GM21526 (cell line): ENCODE data around the gene MCMBP.
"Not testable (repeated sequence)": the region's sequence is repeated elsewhere in the genome, so short reads cannot be mapped to it uniquely, and the experiment has no call there.

Experiments
- ATAC-seq: cut with Tn5 transposase; IDR thresholded peaks from one replicate; pipeline ENCODE4 v1.9.1; 2021; ENCODE audit warnings: moderate library complexity; ENCODE audit not compliant: unreplicated experiment, low FRiP score

Gene MCMBP, protein sequence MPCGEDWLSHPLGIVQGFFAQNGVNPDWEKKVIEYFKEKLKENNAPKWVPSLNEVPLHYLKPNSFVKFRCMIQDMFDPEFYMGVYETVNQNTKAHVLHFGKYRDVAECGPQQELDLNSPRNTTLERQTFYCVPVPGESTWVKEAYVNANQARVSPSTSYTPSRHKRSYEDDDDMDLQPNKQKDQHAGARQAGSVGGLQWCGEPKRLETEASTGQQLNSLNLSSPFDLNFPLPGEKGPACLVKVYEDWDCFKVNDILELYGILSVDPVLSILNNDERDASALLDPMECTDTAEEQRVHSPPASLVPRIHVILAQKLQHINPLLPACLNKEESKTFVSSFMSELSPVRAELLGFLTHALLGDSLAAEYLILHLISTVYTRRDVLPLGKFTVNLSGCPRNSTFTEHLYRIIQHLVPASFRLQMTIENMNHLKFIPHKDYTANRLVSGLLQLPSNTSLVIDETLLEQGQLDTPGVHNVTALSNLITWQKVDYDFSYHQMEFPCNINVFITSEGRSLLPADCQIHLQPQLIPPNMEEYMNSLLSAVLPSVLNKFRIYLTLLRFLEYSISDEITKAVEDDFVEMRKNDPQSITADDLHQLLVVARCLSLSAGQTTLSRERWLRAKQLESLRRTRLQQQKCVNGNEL

GRCh38 chr10:119872610-119872859 is at the start of gene MCMBP:
Gene MCMBP (minus strand): TSS chr10:119872843. CDS start chr10:119872584, 259 bp downstream.
- ATAC-seq, result no peak

DNA sequence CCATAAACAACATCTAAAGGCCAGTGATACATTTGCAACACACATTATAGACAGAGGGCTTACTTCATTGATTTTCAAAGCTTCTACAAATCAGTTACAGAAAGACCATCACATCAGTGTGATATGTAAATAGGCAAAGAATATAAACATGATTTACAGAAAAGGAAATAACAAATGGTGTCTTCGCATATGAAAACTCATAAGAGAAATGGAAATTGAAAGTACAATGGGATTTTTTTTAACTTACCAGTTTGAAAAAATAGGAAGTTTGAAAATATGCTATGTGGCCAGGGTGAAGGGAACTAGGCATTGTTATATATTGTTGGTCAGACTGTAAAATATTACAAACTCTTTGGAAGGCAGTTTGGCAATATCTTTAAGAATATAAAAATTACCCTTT is 47.2 kb upstream of the MCMBP start:
- ATAC-seq, result no peak

DNA sequence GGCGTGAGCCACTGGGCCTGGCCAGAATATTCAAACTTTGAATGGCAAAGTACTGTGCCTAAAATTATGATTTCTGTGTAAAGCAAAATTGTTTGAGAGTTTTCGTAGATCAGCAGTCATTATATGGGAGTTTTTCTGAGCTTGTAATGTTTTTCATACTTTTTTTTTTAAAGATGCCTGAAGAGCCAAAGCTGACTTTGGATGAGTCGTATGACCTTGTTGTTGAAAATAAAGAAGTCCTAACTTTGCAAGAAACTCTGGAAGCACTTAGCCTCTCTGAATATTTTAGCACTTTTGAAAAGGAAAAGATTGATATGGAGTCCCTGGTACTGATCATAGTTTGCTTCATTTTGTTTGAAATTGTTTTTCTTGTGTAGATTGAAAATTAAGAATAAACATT is 46.6 kb upstream of the MCMBP start:
- ATAC-seq, result no peak

GRCh38 chr10:119917777-119918176 is 45.1 kb upstream of the MCMBP start:
- no peak for ATAC-seq

DNA sequence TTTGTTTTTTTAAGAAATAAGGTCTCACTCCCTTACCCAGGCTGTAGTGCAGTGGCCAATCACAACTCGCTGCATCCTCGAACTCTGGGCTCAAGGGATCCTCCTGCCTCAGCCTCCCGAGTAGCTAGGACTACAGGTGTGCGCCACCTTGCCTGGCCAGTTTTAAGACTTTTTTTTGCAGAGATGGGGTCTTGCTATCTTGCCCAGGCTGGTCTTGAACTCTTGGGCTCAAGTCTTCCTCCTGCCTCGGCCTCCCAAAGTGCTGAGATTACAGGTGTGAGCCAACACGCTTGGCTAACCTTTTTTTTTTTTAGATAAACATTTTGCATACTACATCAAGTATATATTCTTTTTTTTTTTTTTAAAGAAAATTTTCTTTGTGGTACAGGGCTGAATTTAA is 38.0 kb upstream of the MCMBP start:
- no peak for ATAC-seq

GRCh38 chr10:119908166-119908565 is 35.5 kb upstream of the MCMBP start:
- ATAC-seq, result no peak

DNA sequence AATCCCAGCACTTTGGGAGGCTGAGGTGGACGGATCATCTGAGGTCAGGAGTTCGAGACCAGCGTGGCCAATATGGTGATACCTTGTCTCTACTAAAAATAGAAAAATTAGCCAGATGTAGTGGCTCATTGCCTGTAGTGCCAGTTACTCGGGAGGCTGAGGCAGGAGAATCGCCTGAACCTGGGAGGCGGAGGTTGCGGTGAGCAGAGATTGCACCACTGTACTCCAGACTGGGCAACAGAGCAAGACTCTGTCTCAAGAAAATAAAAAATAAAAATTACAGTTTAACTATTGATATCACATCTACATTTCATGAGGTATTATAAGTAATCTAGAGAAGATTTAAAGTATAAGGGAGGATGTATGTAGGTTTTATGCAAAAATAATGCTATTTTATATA is 35.1 kb upstream of the MCMBP start:
- ATAC-seq, result not testable (repeated sequence)

DNA sequence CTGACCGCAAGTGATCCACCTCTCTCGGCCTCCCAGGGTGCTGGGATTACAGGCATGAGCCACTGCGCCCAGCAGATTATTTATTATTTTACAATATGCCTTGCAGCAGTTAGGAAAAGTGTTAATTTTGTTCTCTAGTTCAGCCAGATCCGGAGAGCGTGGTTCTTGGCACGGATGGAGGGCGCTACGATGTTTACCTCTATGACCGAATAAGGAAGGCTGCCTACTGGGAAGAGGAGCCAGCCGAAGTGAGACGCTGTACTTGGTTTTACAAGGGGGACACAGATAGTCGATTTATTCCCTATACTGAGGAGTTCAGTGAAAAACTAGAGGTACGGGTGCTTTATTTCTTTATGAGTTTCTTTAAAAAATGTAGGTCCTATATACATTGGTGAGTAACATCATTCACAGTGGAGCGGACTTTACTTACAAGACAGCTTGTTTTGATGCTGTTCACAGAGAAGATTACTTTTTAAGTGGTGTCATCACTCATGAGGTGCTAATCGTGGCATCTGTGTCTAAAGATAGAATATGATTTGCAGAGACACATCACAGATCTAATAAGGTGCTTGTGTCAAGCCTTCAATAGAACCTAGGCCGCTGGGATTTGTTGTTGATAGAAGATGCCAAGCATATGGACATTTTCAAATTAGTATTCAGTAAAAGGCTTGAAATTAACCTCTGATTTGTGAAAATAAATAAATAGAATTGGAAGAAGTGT is 31.5 kb upstream of the MCMBP start:
- no peak for ATAC-seq

DNA sequence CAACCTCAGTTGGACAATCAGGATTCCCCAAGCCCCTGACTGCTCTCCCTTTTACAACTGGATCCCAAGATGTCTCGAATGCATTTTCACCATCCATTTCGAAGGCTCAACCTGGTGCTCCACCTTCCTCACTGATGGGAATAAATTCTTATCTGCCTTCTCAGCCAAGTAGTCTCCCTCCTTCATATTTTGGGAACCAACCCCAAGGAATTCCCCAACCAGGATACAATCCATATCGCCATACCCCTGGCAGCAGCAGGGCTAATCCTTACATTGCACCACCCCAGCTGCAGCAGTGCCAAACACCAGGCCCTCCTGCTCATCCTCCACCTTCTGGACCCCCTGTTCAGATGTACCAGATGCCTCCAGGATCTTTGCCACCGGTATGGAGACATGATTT is 25.9 kb upstream of the MCMBP start:
- ATAC-seq, result no peak

GRCh38 chr10:119896937-119897770 is 24.5 kb upstream of the MCMBP start:
- ATAC-seq, result no peak

DNA sequence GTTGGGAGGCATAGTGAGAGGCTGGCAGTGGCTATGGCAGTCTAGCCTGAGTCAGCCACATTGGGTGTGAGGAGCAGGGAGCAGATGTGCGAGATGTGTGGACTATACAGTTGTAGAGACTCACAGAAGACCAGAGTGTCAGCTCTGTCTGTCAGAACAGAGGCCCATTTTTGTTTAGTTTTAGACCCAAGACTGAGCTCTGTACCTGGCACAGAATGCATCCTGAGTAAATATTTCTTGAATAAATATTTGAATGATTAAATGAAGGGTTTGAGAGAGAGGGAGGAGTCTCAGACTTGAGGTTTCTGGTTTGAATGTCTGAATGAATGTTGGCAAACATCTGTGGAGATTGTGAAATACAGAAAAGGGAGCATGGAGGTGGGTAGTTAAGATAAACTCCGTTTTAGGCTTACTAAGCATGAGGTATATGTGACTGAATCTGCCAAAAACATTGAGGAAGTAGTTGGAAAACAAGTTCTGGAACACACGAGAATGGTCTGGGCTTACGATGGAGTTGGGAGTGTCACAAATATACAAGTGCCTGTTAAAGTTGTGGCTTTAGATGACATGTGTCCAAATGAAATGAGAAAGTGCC is 23.5 kb upstream of the MCMBP start:
- no peak for ATAC-seq

DNA sequence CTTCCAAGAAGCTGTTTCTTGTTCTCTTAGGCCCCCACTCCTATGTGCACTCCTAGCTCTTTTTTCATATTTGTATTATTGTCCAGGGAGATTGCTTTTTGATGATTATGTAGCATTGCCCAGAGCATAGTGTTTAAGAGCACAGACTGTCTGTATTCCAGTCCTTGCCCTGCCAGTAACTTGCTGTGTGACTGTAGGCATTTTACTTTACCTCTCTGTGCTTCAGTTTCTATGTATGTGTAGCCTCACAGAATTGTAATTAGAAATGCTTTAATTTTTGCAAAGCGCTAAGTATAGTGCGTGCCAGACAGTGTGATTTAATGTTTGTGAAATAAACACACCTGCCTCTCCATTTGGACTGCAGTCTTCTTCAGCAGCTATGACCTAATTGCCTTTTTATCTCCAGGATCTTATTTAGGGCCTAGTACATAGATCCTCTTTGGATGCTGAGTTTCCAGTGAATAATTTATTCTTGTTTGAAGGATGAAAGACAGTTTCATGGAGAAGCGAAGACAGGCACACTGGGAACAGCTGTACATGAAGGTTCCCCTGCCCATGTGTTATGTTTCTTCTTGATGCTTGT is 21.3 kb upstream of the MCMBP start:
- no peak for ATAC-seq

DNA sequence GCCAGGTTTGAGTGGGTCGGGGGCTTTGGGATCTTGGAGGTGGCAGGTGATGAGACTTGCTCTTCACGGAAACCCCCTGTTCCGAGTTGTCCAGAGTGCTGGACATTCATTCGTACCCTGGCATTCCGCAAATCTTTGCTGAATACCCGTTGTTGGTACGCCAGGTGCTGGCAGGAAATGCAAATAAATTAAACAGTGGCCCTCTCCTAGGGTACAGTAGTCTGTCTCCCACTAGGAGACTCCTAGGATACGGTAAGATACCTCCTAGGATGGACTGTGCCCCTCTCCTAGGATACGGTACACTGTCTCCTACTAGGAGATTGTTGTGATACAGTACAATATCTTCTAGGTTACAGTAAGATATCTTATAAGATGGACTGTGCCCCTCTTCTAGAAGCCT is 20.4 kb upstream of the MCMBP start:
- ATAC-seq, result no peak

DNA sequence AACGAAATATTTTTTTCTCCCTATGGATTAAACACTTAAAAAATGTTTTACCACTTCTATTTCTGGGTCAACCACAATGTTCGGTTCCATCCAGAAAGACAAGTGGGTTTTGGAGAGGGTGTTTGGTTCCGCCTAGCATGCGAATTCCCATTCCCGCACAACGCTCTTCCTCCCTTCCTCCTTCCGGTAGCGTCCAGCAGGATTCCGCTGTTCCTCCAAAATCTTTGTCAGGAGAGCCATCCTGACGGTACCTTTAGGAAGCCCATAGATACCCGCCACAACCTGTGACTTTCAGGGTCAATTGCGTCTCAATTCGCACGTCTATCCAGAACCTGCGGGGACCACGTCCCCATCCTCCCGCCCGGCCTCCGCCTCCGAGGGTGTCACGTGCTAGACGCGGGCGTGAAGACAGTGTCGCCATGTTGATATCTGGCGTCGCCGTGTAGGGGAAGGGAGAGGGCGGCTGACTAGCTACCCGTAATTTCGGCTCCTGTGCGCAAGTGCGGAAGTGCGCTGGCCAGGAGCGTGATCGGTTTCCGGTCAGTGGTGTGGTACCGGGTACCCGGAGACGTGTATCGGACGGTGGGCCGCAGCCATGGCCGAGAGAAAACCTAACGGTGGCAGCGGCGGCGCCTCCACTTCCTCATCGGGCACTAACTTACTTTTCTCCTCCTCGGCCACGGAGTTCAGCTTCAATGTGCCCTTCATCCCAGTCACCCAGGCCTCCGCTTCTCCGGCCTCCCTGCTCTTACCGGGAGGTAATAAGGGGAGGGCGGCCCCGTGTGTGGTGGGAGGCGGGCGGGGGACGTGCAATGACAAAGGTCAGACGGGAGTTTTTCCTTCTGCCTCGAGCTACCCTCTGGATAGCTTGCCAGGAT is 19.8 kb upstream of the MCMBP start, which contains the start of gene SEC23IP:
Gene SEC23IP (plus strand): TSS at position 543 of the 878 bp plus-strand sequence. CDS start 53 bp downstream, at position 596.
- peak; percentile 99 for ATAC-seq

DNA sequence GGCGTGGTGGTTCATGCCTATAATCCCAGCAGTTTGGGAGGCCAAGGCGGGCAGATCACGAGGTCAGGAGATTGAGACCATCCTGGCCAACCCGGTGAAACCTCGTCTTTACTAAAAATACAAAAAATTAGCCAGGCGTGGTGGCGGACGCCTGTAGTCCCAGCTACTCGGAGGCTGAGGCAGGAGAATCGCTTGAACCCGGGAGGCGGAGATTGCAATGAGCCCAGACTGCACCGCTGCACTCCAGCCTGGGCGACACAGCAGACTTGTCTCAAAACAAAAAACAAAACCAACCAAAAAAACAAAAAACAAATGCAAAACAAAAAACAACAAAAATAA is 19.2 kb upstream of the MCMBP start:
- not testable (repeated sequence) for ATAC-seq

GRCh38 chr10:119890307-119890706 is 17.7 kb upstream of the MCMBP start:
- not testable (repeated sequence) for ATAC-seq

- ATAC-seq, result not testable (repeated sequence)
Measured at GRCh38 chr10:119889201-119889600, 16.6 kb upstream of the MCMBP start.

DNA sequence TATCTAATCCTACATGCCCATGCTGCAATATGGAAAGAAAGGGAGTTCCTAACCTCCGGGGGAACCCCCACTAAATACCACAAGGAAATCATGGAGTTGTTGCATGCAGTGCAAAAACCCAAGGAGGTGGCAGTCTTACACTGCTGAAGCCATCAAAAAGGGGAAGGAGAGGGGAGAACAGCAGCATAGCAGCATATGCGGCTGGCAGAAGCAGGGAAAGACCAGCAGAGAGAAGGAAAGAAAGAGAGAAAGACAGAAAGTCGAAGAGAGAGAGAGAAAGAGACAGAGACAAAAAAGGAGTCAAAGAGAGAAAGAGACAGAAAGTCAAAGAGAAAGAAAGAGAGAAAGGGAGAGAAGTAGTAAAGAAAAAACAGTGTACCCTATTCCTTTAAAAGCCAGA is 16.1 kb upstream of the MCMBP start:
- ATAC-seq, result not testable (repeated sequence)

GRCh38 chr10:119886070-119886469 is 13.4 kb upstream of the MCMBP start:
- ATAC-seq, result not testable (repeated sequence)
